ENCODE results near the gene RPS26.

DNA sequence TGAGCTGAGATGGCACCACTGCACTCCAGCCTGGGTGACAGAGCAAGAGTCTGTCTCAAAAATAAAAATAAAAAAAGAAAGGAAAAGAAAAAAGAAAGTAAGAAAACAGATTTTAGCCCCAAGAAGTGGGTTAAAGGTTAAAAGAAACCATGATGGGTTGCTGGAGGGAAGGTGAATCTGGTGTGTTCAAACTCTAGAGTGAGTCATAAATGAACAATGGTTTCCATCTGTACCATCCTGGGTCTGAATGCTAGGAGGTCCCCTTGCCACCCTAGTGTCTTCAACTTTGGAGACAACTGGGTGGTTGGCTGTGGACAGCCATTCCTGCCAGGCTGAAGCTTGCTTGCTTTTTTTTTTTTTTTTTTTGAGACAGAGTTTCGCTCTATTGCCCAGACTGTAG, 1.6 kb upstream of the RPS26 start:
- TF ChIP-seq, protein P1, sequence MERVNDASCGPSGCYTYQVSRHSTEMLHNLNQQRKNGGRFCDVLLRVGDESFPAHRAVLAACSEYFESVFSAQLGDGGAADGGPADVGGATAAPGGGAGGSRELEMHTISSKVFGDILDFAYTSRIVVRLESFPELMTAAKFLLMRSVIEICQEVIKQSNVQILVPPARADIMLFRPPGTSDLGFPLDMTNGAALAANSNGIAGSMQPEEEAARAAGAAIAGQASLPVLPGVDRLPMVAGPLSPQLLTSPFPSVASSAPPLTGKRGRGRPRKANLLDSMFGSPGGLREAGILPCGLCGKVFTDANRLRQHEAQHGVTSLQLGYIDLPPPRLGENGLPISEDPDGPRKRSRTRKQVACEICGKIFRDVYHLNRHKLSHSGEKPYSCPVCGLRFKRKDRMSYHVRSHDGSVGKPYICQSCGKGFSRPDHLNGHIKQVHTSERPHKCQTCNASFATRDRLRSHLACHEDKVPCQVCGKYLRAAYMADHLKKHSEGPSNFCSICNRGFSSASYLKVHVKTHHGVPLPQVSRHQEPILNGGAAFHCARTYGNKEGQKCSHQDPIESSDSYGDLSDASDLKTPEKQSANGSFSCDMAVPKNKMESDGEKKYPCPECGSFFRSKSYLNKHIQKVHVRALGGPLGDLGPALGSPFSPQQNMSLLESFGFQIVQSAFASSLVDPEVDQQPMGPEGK (CRISPR knock-in tag; IDR thresholded peaks at IDR 0.05; ENCODE audit: borderline replicate concordance): no peak
- TF ChIP-seq ZFP3 (CRISPR knock-in tag; IDR thresholded peaks at IDR 0.05) (no peak), SNAI2 (CRISPR knock-in tag; IDR thresholded peaks at IDR 0.05) (no peak), ZC3H10 (CRISPR knock-in tag; IDR thresholded peaks at IDR 0.05) (no peak), ZFP30 (CRISPR knock-in tag; IDR thresholded peaks at IDR 0.05) (no peak)
- TF ChIP-seq, protein P2, sequence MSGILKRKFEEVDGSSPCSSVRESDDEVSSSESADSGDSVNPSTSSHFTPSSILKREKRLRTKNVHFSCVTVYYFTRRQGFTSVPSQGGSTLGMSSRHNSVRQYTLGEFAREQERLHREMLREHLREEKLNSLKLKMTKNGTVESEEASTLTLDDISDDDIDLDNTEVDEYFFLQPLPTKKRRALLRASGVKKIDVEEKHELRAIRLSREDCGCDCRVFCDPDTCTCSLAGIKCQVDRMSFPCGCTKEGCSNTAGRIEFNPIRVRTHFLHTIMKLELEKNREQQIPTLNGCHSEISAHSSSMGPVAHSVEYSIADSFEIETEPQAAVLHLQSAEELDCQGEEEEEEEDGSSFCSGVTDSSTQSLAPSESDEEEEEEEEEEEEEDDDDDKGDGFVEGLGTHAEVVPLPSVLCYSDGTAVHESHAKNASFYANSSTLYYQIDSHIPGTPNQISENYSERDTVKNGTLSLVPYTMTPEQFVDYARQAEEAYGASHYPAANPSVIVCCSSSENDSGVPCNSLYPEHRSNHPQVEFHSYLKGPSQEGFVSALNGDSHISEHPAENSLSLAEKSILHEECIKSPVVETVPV (CRISPR knock-in tag; IDR thresholded peaks at IDR 0.05): no peak

Data from SK-N-SH treated with all-trans-retinoic acid at 6 μM for 48 hours (cell line).